Breast epithelium (tissue), 3 donors: ENCODE results near the gene CCDC106.

Source experiments
- POLR2A ChIP-seq: fragments of 450-650 bp; IDR thresholded peaks from one replicate; pipeline ENCODE4 v1.6.1; 2016; ENCODE audit warnings: antibody characterized with exemption, mild to moderate bottlenecking, moderate library complexity
- POLR2AphosphoS5 ChIP-seq, 3 donors: sonication (generic); formaldehyde crosslinking; IDR thresholded peaks; one replicate each; pipeline ENCODE4 v1.6.1; 2017; ENCODE audit warnings: antibody characterized with exemption in 3 of 3
- TF ChIP-seq, protein P1 (sequence below), 3 donors: fragments of 450-650 bp; IDR thresholded peaks; one replicate each; pipeline ENCODE4 v1.5.1; 2016 to 2017; ENCODE audit warnings: antibody characterized with exemption in 3 of 3, mild to moderate bottlenecking in 3 of 3, moderate library complexity in 3 of 3

DNA sequence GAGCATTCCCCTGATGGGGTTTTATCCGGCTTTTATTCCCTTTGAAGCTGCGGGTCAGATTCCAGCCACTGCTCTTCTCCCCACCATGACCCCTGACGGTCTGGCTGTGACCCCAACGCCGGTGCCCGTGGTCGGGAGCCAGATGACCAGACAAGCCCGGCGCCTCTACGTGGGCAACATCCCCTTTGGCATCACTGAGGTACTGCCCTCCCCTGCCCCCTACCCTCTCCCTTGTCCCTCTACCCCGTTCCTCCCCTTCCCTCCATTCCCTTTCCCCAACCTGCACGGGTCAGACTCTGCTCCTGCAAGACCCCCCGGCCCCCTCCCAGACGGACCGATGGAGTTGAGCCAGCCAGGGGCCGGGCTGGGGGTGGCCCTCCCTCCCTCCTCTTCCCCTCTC lies 13.0 kb downstream of the CCDC106 start:
- TF ChIP-seq, protein P1, sequence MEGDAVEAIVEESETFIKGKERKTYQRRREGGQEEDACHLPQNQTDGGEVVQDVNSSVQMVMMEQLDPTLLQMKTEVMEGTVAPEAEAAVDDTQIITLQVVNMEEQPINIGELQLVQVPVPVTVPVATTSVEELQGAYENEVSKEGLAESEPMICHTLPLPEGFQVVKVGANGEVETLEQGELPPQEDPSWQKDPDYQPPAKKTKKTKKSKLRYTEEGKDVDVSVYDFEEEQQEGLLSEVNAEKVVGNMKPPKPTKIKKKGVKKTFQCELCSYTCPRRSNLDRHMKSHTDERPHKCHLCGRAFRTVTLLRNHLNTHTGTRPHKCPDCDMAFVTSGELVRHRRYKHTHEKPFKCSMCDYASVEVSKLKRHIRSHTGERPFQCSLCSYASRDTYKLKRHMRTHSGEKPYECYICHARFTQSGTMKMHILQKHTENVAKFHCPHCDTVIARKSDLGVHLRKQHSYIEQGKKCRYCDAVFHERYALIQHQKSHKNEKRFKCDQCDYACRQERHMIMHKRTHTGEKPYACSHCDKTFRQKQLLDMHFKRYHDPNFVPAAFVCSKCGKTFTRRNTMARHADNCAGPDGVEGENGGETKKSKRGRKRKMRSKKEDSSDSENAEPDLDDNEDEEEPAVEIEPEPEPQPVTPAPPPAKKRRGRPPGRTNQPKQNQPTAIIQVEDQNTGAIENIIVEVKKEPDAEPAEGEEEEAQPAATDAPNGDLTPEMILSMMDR (IDR thresholded peaks at IDR 0.05), result no peak
- TF ChIP-seq POLR2AphosphoS5 (IDR thresholded peaks at IDR 0.05) (no peak), POLR2A (no peak)
